ENCODE measurements around the gene RTF1. TPM values are rescaled to one million over a fixed set of nuclear protein-coding genes. Genes with fewer than 3 reads are reported as not detected.

The RTF1 gene
- 15.2 and 18.1 TPM in 2 replicates for total RNA-seq

GRCh38 chr15:41416742-41417417, at the start of gene RTF1:
TSS of gene RTF1 (plus strand) at chr15:41417095. CDS start at chr15:41417116, 21 bp downstream.

GRCh38 chr15:41493205-41493901, 76.5 kb downstream of the RTF1 start, which contains the start of gene ITPKA:
TSS of gene ITPKA (plus strand) at chr15:41493874. CDS start at chr15:41493928, 54 bp downstream.

GRCh38 chr15:41513506-41514227, 96.8 kb downstream of the RTF1 start, which contains the start of gene LTK:
TSS of gene LTK (minus strand) at chr15:41513827. CDS start at chr15:41513709, 118 bp downstream.

Other genes with a start within 250 kb of the RTF1 start
- gene EXD1, start 186.3 kb upstream of the RTF1 start, total RNA-seq = 0.21 and 0.72 TPM in 2 replicates
- 67.7 and 109 TPM in 2 replicates for gene CHP1, start 185.8 kb upstream of the RTF1 start, total RNA-seq
- gene OIP5, start 84.5 kb upstream of the RTF1 start, total RNA-seq = 1.1 and 1.7 TPM in 2 replicates
- 3.6 and 10.8 TPM in 2 replicates for gene NUSAP1, start 84.2 kb upstream of the RTF1 start, total RNA-seq
- gene NDUFAF1, start 14.6 kb upstream of the RTF1 start, total RNA-seq = 25.5 and 31.1 TPM in 2 replicates
- gene ITPKA, start 76.8 kb downstream of the RTF1 start, total RNA-seq = 1.5 and 1.9 TPM in 2 replicates
- gene LTK, start 96.7 kb downstream of the RTF1 start, total RNA-seq = not detected in 2 replicates
- 12.6 and 51.6 TPM in 2 replicates for gene RPAP1, start 127.2 kb downstream of the RTF1 start, total RNA-seq
- gene TYRO3, start 142.1 kb downstream of the RTF1 start, total RNA-seq = 4.8 and 5.5 TPM in 2 replicates
- 27.7 and 37.4 TPM in 2 replicates for gene MGA, start 243.3 kb downstream of the RTF1 start, total RNA-seq

Measured in tracheal epithelial cell (primary cell).